ENCODE measurements around the gene KIRREL3.

Gene KIRREL3

DNA sequence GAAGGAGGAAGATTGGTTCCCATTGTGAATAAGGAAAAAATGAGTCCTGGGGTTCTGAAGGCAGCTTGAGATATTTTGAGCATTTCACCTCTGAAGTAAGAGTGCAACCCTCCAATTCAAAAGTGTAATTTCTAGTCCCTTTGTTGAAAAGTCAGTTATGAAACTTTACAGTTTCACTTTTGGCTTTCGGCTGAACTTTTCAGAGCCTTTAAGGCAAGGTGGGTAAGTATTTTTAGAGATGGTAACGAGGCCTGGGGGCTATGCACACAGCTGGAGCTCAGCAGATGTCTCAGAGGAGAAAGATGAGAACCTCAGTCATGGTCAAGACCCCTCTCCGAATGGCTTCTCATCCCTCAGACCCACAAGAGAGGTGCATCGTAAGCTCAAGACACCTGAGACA is 267.6 kb downstream of the KIRREL3 start:
- no peak for DNase-seq

DNA sequence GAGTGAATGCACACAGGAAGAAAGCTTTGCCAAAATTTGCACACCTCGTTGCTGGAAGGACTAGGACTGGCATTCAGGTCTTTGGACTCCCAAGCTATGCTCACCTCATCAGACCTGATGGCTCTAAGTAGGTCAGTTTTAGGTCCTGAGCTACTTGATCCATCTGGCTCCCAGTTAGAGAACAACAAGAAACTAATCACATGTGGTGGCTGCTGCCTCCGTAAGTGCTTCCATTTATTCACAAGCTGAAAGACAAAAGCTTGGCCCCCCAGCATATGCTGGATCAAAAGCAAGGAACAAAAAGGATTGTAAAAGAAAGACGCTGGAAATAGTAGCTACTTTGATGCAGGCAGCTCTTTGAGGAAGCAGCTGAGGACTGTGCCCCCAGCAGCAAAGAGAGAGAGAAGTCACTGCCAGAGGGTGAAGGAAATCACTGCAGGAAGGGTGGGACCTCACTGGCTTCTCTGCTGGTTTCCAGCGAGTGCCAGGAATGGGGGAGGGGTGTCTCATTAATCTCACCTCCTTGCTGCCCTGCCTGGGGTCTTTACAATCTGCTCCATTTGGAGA is 268.9 kb downstream of the KIRREL3 start:
- no peak for DNase-seq

DNA sequence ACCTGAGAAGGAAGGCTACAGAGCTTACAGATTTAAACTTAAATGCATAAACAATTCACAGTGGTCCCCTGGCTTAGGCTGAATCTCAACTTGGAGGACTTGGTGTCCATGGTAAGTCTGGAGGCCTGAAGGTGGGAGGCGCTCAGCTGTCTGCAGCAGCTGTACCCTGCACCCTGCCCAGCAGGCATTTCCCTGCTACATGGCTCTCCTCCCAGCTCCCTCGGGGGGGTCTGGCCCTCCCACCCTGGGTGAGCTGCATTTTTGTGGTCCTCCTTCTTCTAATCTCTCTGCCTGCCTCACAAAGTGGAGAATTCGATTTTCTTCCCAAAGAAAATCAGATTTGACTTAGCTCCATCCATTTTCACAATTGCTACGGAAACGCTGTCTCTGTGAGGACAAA is 273.2 kb downstream of the KIRREL3 start:
- no peak for DNase-seq

- DNase-seq = no peak
Measured at GRCh38 chr11:126725521-126725920, 275.0 kb downstream of the KIRREL3 start.

DNA sequence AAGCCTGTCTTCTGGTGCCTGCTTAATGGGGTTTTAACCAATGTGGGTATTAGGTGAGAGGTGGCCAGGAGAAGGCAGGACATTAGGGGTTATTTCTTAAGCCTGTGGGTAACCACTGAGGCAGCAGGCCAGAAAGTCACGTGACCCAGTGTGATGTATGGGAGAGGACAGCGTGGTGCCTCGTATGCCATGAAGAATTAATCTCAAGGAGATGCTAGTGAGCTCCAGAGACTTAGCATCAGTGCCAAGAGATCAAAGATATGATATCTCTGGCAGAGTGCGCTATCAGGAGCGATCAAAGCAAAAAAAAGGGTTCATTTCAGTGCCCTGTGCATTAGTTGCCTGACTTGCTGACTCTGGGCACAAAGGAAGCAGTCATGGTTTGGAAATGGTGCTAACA is 275.5 kb downstream of the KIRREL3 start:
- no peak for DNase-seq

- DNase-seq = no peak
Measured at GRCh38 chr11:126723665-126724045, 276.9 kb downstream of the KIRREL3 start.

DNA sequence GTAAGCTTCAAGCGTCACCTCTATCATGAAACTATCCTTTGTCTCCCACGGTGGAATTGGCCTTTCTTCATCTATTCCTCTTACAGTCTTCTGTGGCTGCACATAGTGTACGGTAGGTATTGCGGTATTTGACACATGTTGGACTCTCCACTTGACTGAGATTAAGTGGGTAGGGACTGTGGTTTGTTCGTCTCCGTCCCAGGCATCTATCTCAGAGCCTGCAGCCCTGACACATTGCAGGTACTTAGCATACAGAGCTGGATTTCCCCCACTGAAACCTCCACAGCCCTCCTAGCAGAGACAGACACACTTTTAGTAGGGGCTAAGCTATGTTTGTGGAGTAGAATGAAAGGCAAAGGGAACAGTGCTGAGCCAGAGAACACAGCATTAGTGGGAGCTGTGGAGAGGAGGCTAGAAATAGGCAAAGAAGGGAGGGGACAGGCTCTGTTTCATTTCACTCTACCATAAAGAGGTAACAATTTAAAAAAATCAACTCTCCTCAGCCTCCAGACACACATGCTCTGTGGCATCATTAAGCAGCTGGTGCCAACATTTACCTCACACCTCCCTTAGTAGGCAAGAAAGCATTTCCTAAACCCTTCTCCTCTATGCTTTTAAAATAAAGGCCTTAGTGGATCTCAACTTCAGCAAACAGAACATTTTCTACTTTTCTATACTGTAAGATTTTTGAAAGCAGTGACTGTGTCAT is 277.5 kb downstream of the KIRREL3 start:
- no peak for DNase-seq

GRCh38 chr11:126722006-126722736 is 278.4 kb downstream of the KIRREL3 start:
- DNase-seq = no peak

DNA sequence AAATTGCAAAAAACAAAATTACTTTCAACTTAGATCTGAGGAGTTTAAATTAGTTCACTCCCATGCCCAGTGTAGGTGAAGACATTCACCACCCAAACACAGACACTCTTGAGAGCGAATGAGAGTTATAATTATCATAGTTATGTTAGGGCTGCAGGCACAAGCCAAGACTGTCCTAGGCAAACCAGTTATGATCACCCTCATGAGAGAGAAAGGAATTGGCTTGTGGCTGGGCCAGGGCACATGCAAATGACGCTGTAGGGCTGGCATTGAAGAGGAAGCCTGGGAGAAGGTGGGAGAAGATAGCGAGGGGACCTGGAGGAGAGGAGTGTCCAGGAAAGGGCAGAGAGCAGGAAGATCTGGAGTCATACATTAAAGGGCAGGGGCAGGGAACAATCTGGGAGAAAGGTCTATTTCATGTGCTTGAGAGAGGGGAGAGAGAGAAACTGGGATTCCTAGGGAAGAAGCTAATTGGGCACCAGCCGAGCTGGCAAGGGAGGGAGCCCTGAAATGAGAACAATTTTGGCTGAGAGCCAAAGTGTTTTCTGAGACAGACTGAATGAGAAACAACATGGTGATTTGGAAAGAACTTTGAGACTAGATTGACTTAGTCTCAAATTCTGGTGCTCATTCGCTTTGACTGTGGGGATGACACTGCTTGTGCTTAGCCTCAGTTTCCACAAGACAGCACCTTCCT is 279.9 kb downstream of the KIRREL3 start:
- DNase-seq = no peak

GRCh38 chr11:126719740-126720139 is 280.8 kb downstream of the KIRREL3 start:
- DNase-seq = no peak

- no peak for DNase-seq
Measured at GRCh38 chr11:126718276-126718675, 282.3 kb downstream of the KIRREL3 start.

- no peak for DNase-seq
Measured at GRCh38 chr11:126716456-126717083, 284.0 kb downstream of the KIRREL3 start.

DNA sequence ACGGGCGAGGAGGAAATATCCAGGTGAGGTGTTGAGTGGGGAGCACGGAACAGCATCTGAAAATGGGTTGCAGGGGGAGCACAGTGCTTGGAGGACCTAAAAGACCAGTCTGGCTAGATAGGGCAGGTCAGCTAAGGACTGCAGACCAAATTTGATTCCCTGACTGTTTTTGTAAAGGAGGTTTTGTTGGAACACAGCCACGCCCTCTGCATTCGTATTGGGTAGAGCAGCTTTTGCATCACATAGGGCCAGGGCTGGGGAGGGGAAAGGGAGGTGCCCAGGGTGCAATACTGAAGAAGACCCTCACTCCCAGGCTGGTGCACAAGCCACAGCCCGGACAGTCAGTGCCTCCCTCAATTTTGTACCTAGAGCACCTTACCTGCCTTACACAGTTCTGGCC is 286.8 kb downstream of the KIRREL3 start:
- DNase-seq = no peak

GRCh38 chr11:126711977-126712625 is 288.5 kb downstream of the KIRREL3 start:
- DNase-seq = no peak

GRCh38 chr11:126710804-126711399 is 289.7 kb downstream of the KIRREL3 start:
- DNase-seq = no peak

DNA sequence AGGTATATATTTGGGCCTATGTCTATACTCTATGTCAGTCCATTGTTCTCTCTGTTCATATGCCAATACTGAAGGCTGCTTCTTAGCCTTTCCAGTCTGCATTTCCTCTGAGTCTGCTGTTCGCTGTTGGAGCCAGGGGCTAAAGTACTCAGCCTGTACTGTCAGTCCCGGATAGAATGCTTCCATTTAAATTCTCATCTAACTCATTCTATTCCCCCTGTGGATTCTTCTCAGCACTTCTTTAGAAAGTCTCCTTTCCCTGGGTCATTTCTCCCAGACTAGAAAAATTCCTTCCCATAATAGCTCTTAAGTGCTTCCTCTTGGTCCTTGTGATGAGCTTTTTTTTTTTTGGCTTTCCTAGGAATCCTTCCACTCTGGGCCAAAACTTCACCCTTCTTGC is 293.1 kb downstream of the KIRREL3 start:
- DNase-seq = no peak

GRCh38 chr11:126704096-126704495 is 296.5 kb downstream of the KIRREL3 start:
- no peak for DNase-seq

DNA sequence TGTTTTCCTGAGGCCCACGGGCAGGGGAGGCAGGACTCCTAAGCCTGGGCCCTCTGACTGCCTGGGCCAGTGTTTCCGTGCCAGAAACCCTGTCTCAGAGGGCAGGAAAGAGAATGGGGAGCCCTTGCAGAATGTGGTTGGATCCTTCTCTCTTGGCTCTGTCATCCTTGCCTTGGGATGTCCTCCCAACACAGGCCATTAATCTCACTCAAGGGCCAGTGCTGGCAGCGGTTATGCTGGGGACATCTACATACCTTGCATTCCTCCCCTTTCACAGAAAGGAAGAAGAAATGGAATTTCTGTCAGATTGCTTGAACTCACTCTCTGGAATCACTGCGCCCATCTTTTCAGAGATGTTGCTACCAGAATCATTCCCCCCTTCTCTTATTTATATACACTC is 296.9 kb downstream of the KIRREL3 start:
- no peak for DNase-seq

- DNase-seq = no peak
Measured at GRCh38 chr11:126702987-126703386, 297.6 kb downstream of the KIRREL3 start.

DNA sequence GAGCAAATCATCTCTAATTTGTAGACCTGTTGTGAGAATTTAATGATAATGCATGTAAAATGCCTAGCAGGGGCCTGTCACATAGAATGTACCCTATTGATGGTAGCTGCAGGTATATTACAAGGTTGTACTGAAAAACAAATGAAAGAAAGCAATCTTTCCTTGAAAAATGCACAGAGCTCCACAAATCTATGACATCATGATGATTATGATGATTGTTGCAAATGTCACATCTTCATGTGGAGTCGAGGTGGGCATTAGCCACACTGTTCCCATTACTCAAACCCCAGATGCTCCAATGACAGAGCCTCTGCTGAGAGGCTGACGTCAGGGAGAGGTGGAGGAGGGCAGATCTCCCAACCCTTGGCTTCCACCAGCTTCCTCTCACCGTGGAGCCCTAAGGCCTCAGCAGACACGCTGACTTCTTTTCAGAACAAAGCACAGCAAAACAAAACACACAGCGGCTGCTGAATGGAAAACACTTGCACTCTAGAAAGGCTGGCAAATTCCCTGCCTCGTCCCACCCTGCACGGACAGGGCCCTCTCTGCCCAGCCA is 298.3 kb downstream of the KIRREL3 start:
- DNase-seq = no peak

- DNase-seq = no peak
Measured at GRCh38 chr11:126701520-126701897, 299.1 kb downstream of the KIRREL3 start.
